Uterus (tissue), 4 donors: ENCODE data around the gene MYCBPAP. TPM values are rescaled to one million over a fixed set of nuclear protein-coding genes. Genes with fewer than 3 reads are reported as not detected.

Source experiments
- DNase-seq, 2 donors: peaks; one replicate each; pipeline ENCODE4 v3.0.0-alpha.2; 2019 to 2020
- H3K27ac ChIP-seq, 2 donors: fragments of 200-600 bp; sonication (generic); 1 replicate in 1 of 2; 2 replicates in 1 of 2; pipeline ENCODE4 v1.5.1; 2016 to 2018
- H3K27me3 ChIP-seq, 2 donors: fragments of 200-600 bp; sonication (generic); one replicate each; pipeline ENCODE4 v1.5.1; 2018 to 2019; ENCODE audit warnings: control low read depth in 1 of 2
- H3K36me3 ChIP-seq, 2 donors: fragments of 200-600 bp; sonication (generic); one replicate each; pipeline ENCODE4 v1.5.1; 2019; ENCODE audit warnings: control low read depth in 1 of 2
- H3K4me1 ChIP-seq, 2 donors: fragments of 200-600 bp; sonication (generic); one replicate each; pipeline ENCODE4 v1.5.1; 2018 to 2019; ENCODE audit warnings: control low read depth in 1 of 2
- H3K4me3 ChIP-seq, 2 donors: fragments of 200-600 bp; sonication (generic); 1 replicate in 1 of 2; 2 replicates in 1 of 2; pipeline ENCODE4 v1.5.1; 2018 to 2019; ENCODE audit warnings: mild to moderate bottlenecking in 1 of 2
- H3K9me3 ChIP-seq, 2 donors: fragments of 200-600 bp; sonication (generic); one replicate each; pipeline ENCODE4 v1.5.1; 2019; ENCODE audit warnings: control low read depth in 1 of 2
- POLR2A ChIP-seq, 2 donors: fragments of 450-650 bp; IDR thresholded peaks; one replicate each; pipeline ENCODE4 v1.6.1; 2016; ENCODE audit warnings: antibody characterized with exemption in 2 of 2, mild to moderate bottlenecking in 1 of 2, moderate library complexity in 1 of 2
- intact Hi-C: fragments of 100-400 bp; cut with DNase I; formaldehyde crosslinking; loops from one replicate; pipeline ENCODE4 v1.15.1; 2023; ENCODE audit warnings: low total_unique reads
- total RNA-seq, 4 donors: library from RNA; depleted of rRNA in 3 of 4; stranded (reverse); fragments of >200 nt in 3 of 4; gene quantifications; one replicate each; pipeline versions ENCODE4 v1.1.0 to v1.2.4, GENCODE V29; 2014 to 2023
- TF ChIP-seq, protein P1 (sequence below), 4 experiments: fragments of 200-600 bp in 2 of 4; fragments of 450-650 bp in 2 of 4; sonication (generic) in 2 of 4; IDR thresholded peaks; one replicate each; pipeline ENCODE4 v1.5.1; 2016 to 2019; ENCODE audit warnings: antibody characterized with exemption in 4 of 4, mild to moderate bottlenecking in 2 of 4, moderate library complexity in 1 of 4
- donor health status: DM: yes; HTN: yes; CAD: no.

Gene MYCBPAP
- total RNA-seq, 4 donors from 2014 or later: 2.7 to 11.5 (median 5.1) TPM

DNA sequence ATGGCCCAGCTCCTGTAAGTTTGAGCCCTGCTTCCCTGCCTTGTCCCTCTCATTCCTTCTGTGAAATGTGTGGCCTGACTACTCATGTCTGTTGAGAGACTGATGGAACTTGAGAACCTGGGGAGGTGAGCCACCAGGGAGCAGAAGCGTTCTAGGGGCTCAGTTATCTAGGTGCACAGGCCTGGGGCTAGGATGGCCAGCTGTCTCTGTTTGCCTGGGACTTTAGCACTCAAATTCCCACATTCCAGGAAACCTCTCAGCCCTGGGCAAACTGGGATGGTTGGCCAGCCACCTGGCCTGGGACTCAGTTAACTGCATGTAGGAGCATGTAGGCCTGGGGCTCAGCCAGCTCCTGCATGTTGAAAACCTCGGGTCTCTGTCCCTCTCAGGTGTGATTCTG is 15.0 kb downstream of the MYCBPAP start:
- intact Hi-C loops: no loop called here
- Histone ChIP-seq H3K36me3 (no peaks in the 10 kb centered on the region), H3K4me3 (no peak overlapping the region), H3K27ac (no peak overlapping the region), H3K9me3 (no peaks in the 10 kb centered on the region), H3K27me3 (no peaks in the 10 kb centered on the region), H3K4me1 (no peaks in the 10 kb centered on the region)
- no peak for DNase-seq
- no peak for TF ChIP-seq POLR2A (IDR thresholded peaks at IDR 0.05)
- TF ChIP-seq, protein P1, sequence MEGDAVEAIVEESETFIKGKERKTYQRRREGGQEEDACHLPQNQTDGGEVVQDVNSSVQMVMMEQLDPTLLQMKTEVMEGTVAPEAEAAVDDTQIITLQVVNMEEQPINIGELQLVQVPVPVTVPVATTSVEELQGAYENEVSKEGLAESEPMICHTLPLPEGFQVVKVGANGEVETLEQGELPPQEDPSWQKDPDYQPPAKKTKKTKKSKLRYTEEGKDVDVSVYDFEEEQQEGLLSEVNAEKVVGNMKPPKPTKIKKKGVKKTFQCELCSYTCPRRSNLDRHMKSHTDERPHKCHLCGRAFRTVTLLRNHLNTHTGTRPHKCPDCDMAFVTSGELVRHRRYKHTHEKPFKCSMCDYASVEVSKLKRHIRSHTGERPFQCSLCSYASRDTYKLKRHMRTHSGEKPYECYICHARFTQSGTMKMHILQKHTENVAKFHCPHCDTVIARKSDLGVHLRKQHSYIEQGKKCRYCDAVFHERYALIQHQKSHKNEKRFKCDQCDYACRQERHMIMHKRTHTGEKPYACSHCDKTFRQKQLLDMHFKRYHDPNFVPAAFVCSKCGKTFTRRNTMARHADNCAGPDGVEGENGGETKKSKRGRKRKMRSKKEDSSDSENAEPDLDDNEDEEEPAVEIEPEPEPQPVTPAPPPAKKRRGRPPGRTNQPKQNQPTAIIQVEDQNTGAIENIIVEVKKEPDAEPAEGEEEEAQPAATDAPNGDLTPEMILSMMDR (IDR thresholded peaks at IDR 0.05): no peak

DNA sequence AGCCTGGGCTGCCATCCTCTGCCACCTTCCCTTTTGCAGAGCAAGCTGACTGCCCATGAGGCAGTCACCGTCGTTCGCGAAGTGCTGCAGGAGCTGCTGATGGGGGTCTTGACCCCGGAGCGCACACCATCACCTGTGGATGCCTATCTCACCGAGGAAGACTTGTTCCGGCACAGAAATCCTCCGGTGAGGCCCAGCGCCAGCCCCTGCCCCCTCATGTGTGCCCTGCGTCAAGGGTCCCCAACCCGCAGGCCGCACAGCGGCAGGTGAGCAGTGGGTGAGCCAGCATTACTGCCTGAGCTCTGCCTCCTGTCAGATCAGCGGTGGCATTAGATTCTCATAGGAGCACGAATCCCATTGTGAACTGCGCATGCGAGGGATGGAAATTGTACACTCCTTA is 16.6 kb downstream of the MYCBPAP start:
- no peak overlapping the region for H3K27ac ChIP-seq
- intact Hi-C loops: no loop called here
- no peak for TF ChIP-seq POLR2A (IDR thresholded peaks at IDR 0.05)
- TF ChIP-seq, protein P1 (IDR thresholded peaks at IDR 0.05): no peak
- H3K9me3 ChIP-seq: no peaks in the 10 kb centered on the region
- no peaks in the 10 kb centered on the region for H3K27me3 ChIP-seq
- H3K4me3 ChIP-seq: no peak overlapping the region
- H3K36me3 ChIP-seq: no peaks in the 10 kb centered on the region
- no peak for DNase-seq
- H3K4me1 ChIP-seq: no peaks in the 10 kb centered on the region

DNA sequence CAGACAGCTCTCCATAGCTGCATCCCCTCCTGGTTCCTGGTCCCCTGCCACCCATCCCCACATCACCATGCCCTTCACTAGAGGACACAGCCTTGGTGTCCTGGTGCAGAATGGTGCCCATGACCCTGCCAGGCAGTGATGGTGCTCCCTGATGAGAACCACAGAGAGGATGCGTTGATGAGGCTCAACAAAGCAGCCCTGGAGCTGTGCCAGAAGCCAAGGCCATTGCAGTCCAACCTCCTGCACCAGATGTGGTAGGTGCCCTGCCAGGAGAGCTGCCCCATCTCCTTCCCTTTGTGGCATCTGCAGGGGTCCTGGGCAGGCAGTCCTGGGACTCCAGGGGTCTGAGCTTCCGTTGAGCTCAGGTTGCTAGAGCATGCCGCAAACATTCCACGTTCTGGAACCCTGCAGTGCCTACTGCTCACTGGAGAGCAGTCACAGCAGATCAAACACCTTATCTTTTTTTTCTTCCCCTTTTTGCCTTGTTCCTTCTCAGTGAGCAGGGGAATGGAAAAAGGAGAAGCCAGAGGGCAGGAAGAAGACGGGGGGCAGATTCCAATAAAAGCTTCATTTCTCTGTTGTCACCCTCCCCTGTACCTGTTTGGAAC is 19.0 kb downstream of the MYCBPAP start:
- Histone ChIP-seq H3K27ac (no peak overlapping the region), H3K4me3 (no peak overlapping the region), H3K27me3 (peaks cover 0 to 3% of the 10 kb centered on the region in 2 donors), H3K9me3 (no peaks in the 10 kb centered on the region), H3K4me1 (no peaks in the 10 kb centered on the region), H3K36me3 (no peaks in the 10 kb centered on the region)
- DNase-seq: no peak
- intact Hi-C loops: no loop called here
- TF ChIP-seq, protein P1 (IDR thresholded peaks at IDR 0.05): no peak
- TF ChIP-seq POLR2A (IDR thresholded peaks at IDR 0.05): no peak

DNA sequence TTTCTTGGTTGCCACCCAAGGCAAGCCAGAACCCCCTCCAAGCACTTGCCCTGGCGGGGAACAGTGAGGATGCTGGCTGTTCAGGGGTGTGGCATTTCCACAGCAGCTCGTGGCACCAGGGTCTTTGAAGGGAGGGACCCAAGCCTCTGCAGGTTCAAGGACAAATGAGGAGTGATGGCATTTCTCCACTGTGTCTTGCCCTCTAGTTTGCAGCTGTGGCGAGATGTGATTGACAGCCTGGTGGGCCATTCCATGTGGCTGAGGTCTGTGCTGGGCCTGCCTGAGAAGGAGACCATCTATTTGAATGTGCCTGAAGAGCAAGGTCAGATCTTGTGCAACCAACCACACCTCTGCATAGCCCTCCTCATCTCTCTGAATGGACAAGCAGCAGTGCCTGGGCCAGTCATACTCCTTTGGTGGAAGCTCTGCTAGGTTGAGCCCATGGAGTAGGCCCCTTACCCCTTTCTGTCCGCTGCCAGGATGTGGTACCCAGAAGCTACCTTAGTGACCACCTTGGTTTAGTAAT is 19.8 kb downstream of the MYCBPAP start:
- intact Hi-C loops: no loop called here
- no peak for DNase-seq
- no peak overlapping the region for H3K4me3 ChIP-seq
- H3K9me3 ChIP-seq: no peaks in the 10 kb centered on the region
- no peaks in the 10 kb centered on the region for H3K36me3 ChIP-seq
- H3K4me1 ChIP-seq: peaks cover 0 to 6% of the 10 kb centered on the region in 2 donors
- no peak for TF ChIP-seq POLR2A (IDR thresholded peaks at IDR 0.05)
- TF ChIP-seq, protein P1 (IDR thresholded peaks at IDR 0.05): no peak
- H3K27me3 ChIP-seq: peaks cover 0 to 6% of the 10 kb centered on the region in 2 donors
- no peak overlapping the region for H3K27ac ChIP-seq

DNA sequence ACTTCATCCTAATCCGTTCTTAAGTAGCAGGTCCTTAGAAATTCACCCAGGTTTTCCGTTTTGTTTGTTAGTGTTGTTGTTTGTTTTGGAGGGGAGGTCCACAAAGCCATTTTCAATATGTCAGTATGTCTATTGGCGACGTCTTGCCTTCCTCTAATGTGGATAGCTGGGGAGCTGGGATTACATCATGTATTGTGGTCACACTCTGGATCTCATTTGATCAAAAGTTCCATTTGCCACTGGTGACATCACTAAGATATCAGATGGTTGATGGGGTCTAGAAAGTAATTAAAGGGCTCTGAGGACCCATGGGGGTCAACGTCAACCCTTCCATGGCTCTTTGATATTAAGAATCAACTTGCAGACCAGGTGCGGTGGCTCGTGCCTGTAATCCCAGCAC is 21.6 kb downstream of the MYCBPAP start:
- Histone ChIP-seq H3K36me3 (no peaks in the 10 kb centered on the region), H3K9me3 (no peaks in the 10 kb centered on the region), H3K4me1 (peaks cover 0 to 17% of the 10 kb centered on the region in 2 donors), H3K4me3 (no peak overlapping the region), H3K27ac (no peak overlapping the region), H3K27me3 (peaks cover 0 to 6% of the 10 kb centered on the region in 2 donors)
- TF ChIP-seq POLR2A (IDR thresholded peaks at IDR 0.05): no peak
- TF ChIP-seq, protein P1 (IDR thresholded peaks at IDR 0.05): no peak
- intact Hi-C loops: no loop called here
- no peak for DNase-seq
